ENCODE data around the gene WDCP.

DNA sequence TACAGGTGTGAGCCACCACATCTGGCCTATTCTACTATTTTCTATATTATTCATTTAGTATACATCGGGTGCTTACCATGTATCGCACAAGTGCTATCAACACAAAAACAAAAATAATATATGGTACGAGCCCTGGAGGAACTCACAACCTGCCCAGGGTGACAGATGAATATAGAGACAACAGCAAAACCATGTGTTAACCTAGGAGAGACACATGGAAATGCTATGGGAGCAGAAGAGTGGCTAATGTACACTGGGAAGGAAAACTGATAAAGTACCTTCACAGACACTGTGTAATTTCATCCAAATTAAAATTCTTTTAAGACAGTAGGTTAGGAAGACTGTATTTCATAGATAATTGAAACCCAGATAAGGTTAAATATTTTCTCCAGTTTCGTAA, 25.1 kb upstream of the WDCP start:
- TF ChIP-seq POLR2AphosphoS5 (IDR thresholded peaks at IDR 0.05; ENCODE audit: low read length) = no peak
- TF ChIP-seq, protein P1, sequence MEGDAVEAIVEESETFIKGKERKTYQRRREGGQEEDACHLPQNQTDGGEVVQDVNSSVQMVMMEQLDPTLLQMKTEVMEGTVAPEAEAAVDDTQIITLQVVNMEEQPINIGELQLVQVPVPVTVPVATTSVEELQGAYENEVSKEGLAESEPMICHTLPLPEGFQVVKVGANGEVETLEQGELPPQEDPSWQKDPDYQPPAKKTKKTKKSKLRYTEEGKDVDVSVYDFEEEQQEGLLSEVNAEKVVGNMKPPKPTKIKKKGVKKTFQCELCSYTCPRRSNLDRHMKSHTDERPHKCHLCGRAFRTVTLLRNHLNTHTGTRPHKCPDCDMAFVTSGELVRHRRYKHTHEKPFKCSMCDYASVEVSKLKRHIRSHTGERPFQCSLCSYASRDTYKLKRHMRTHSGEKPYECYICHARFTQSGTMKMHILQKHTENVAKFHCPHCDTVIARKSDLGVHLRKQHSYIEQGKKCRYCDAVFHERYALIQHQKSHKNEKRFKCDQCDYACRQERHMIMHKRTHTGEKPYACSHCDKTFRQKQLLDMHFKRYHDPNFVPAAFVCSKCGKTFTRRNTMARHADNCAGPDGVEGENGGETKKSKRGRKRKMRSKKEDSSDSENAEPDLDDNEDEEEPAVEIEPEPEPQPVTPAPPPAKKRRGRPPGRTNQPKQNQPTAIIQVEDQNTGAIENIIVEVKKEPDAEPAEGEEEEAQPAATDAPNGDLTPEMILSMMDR (IDR thresholded peaks at IDR 0.05 in 2 of 3, conservative IDR thresholded peaks at IDR 0.05 in 1 of 3; ENCODE audit: control insufficient read depth in 2 of 3, extremely low read depth in 1 of 3, insufficient read depth in 1 of 3, low read depth in 3 of 3, low read length in 3 of 3) = no peak
- TF ChIP-seq, protein P2, sequence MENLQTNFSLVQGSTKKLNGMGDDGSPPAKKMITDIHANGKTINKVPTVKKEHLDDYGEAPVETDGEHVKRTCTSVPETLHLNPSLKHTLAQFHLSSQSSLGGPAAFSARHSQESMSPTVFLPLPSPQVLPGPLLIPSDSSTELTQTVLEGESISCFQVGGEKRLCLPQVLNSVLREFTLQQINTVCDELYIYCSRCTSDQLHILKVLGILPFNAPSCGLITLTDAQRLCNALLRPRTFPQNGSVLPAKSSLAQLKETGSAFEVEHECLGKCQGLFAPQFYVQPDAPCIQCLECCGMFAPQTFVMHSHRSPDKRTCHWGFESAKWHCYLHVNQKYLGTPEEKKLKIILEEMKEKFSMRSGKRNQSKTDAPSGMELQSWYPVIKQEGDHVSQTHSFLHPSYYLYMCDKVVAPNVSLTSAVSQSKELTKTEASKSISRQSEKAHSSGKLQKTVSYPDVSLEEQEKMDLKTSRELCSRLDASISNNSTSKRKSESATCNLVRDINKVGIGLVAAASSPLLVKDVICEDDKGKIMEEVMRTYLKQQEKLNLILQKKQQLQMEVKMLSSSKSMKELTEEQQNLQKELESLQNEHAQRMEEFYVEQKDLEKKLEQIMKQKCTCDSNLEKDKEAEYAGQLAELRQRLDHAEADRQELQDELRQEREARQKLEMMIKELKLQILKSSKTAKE (IDR thresholded peaks at IDR 0.05; ENCODE audit: low read depth, poor library complexity, severe bottlenecking) = no peak
- no peak for TF ChIP-seq MYC (IDR thresholded peaks at IDR 0.05; ENCODE audit: insufficient read depth, insufficient read length, insufficient replicate concordance, low read length, severe bottlenecking)
- TF ChIP-seq, protein P3, sequence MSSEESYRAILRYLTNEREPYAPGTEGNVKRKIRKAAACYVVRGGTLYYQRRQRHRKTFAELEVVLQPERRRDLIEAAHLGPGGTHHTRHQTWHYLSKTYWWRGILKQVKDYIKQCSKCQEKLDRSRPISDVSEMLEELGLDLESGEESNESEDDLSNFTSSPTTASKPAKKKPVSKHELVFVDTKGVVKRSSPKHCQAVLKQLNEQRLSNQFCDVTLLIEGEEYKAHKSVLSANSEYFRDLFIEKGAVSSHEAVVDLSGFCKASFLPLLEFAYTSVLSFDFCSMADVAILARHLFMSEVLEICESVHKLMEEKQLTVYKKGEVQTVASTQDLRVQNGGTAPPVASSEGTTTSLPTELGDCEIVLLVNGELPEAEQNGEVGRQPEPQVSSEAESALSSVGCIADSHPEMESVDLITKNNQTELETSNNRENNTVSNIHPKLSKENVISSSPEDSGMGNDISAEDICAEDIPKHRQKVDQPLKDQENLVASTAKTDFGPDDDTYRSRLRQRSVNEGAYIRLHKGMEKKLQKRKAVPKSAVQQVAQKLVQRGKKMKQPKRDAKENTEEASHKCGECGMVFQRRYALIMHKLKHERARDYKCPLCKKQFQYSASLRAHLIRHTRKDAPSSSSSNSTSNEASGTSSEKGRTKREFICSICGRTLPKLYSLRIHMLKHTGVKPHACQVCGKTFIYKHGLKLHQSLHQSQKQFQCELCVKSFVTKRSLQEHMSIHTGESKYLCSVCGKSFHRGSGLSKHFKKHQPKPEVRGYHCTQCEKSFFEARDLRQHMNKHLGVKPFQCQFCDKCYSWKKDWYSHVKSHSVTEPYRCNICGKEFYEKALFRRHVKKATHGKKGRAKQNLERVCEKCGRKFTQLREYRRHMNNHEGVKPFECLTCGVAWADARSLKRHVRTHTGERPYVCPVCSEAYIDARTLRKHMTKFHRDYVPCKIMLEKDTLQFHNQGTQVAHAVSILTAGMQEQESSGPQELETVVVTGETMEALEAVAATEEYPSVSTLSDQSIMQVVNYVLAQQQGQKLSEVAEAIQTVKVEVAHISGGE (CRISPR knock-in tag; IDR thresholded peaks at IDR 0.05) = no peak
- no peak for TF ChIP-seq JUNB (IDR thresholded peaks at IDR 0.05)

Measured in GM12878 (cell line).